HG03521 (cell line): ENCODE measurements around the gene FLCN.
"Not testable (repeated sequence)": the region's sequence is repeated elsewhere in the genome, so short reads cannot be mapped to it uniquely, and the experiment has no call there.

ENCODE experiments used
- ATAC-seq: cut with Tn5 transposase; IDR thresholded peaks from one replicate; pipeline ENCODE4 v1.9.1; 2021; ENCODE audit warnings: mild to moderate bottlenecking, moderate library complexity; ENCODE audit not compliant: unreplicated experiment

FLCN gene

GRCh38 chr17:17237026-17237799 lies at the start of gene FLCN:
Gene FLCN (minus strand): TSS chr17:17237168. CDS start chr17:17228137, 9,031 bp downstream.
- peak; percentile 76 for ATAC-seq

GRCh38 chr17:17285951-17286350 lies 49.0 kb upstream of the FLCN start:
- ATAC-seq, result no peak

- ATAC-seq, result peak; percentile 81
These were observed 43.9 kb upstream of the FLCN start, which contains the start of gene COPS3 for GRCh38 chr17:17280613-17281549. Gene COPS3 (minus strand): TSS chr17:17281246. CDS start chr17:17281186, 60 bp downstream.

- ATAC-seq, result no peak
These were observed 42.3 kb upstream of the FLCN start for GRCh38 chr17:17279316-17279715.

- not testable (repeated sequence) for ATAC-seq
These were observed 40.5 kb upstream of the FLCN start for GRCh38 chr17:17277431-17277830.

- ATAC-seq, result no peak
These were observed 39.0 kb upstream of the FLCN start for GRCh38 chr17:17275971-17276370.

- ATAC-seq, result no peak
These were observed 33.2 kb upstream of the FLCN start for GRCh38 chr17:17269926-17270773.

- no peak for ATAC-seq
These were observed 27.5 kb upstream of the FLCN start for GRCh38 chr17:17264430-17264829.

GRCh38 chr17:17258998-17259397 lies 22.0 kb upstream of the FLCN start:
- ATAC-seq, result no peak

- ATAC-seq, result no peak
These were observed 21.0 kb upstream of the FLCN start for GRCh38 chr17:17258011-17258410.

- ATAC-seq, result no peak
These were observed 19.3 kb upstream of the FLCN start for GRCh38 chr17:17256316-17256715.

GRCh38 chr17:17255689-17256088 lies 18.7 kb upstream of the FLCN start:
- ATAC-seq, result not testable (repeated sequence)

GRCh38 chr17:17254036-17254435 lies 17.1 kb upstream of the FLCN start:
- no peak for ATAC-seq

- no peak for ATAC-seq
These were observed 16.4 kb upstream of the FLCN start for GRCh38 chr17:17253406-17253805.

GRCh38 chr17:17252149-17252661 lies 15.2 kb upstream of the FLCN start:
- ATAC-seq, result no peak

GRCh38 chr17:17246879-17247278 lies 9.9 kb upstream of the FLCN start:
- no peak for ATAC-seq

- no peak for ATAC-seq
These were observed 6.2 kb upstream of the FLCN start for GRCh38 chr17:17243163-17243562.

GRCh38 chr17:17242246-17242645 lies 5.3 kb upstream of the FLCN start:
- ATAC-seq, result no peak

GRCh38 chr17:17241656-17242055 lies 4.7 kb upstream of the FLCN start:
- ATAC-seq, result no peak

- no peak for ATAC-seq
These were observed 2.9 kb upstream of the FLCN start for GRCh38 chr17:17239832-17240231.
